Measurements from ENCODE around the gene SHH. TPM values are rescaled to one million over a fixed set of nuclear protein-coding genes. Genes with fewer than 3 reads are reported as not detected.

SHH gene
- polyA plus RNA-seq, 1 donor from 2014 or later: 1.5 TPM

DNA sequence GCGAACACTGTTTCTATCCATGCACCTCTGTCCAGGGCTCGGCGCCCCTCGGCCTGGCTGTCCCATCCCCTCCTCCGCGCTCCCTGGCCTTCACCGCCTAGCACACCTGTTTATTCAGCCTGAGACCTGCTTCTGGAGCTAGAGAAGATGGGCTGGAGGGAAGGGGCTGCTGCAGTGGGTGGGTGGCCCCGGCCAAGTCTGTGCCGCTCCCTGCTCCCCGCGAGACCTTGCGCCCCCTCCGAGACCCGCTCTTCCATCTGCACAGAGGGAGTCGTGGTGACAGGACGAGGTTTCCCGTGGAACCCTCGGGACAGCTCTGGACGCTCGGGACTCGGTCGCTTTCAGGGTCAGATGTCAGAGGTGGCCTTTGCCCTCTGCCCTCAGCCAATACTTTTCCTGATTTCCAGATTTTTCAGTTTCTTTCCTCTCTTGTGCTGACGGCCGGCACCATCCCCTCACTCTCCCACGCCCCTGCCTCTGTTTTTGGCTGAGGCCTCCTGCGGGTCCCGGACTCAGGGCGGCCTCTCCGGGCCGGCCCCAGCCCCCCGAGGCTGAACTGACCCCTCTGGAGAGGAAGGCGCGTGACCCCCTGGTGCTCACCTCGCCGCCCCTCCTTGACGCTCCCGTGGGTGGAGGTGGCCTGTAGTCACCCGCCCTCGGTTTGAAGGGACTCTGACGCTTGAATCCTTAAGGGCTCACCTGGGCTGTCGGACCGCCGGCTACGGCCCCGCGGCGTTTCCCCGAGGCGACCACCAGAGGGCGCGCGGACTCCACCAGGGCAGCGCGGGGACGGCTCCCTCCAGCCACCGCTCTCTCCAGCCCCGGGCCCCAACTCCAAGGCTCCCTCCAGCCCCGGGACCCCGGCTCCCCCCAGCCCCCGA is 15.6 kb downstream of the SHH start:
- TF ChIP-seq RAD21 (conservative IDR thresholded peaks at IDR 0.05): peak; percentile 83
- no peak for TF ChIP-seq POLR2AphosphoS5 (IDR thresholded peaks at IDR 0.05)
- TF ChIP-seq, protein P1, sequence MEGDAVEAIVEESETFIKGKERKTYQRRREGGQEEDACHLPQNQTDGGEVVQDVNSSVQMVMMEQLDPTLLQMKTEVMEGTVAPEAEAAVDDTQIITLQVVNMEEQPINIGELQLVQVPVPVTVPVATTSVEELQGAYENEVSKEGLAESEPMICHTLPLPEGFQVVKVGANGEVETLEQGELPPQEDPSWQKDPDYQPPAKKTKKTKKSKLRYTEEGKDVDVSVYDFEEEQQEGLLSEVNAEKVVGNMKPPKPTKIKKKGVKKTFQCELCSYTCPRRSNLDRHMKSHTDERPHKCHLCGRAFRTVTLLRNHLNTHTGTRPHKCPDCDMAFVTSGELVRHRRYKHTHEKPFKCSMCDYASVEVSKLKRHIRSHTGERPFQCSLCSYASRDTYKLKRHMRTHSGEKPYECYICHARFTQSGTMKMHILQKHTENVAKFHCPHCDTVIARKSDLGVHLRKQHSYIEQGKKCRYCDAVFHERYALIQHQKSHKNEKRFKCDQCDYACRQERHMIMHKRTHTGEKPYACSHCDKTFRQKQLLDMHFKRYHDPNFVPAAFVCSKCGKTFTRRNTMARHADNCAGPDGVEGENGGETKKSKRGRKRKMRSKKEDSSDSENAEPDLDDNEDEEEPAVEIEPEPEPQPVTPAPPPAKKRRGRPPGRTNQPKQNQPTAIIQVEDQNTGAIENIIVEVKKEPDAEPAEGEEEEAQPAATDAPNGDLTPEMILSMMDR (IDR thresholded peaks at IDR 0.05; ENCODE audit: poor library complexity, severe bottlenecking): peak; percentile 77
- no peak for TF ChIP-seq EP300 (conservative IDR thresholded peaks at IDR 0.05; ENCODE audit: poor library complexity, severe bottlenecking)
- peak; percentile 83 for TF ChIP-seq SMC3 (conservative IDR thresholded peaks at IDR 0.05; ENCODE audit: poor library complexity)
- H2AFZ ChIP-seq (ENCODE audit: low read depth, low read length): no peak overlapping the region

DNA sequence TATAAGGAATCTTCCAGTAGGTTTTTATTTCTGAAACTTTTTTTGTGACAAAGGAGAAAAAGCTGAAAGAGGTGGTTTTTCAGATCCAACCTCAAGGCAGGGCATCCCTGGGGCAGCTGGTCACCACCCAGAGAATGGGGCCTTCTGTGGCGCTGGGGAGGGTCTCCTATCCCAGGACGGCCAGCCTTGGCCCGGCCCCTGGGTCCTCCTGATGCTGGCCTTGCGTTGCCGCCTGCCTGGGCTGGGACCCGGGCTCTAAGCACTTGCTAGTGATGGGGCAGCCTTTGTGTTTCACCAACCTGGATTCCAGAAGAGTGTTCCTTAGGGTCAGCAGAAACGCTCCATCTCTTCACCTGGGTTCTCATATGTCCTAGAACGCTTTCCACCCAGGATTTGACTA is 16.3 kb downstream of the SHH start:
- Histone ChIP-seq H3K9me2 (ENCODE audit: insufficient read depth, low read length) (no peaks in the 10 kb centered on the region), H3K36me3 (ENCODE audit: insufficient read depth, low read length) (no peaks in the 10 kb centered on the region), H3K9ac (ENCODE audit: low read length) (no peak overlapping the region), H2AFZ (ENCODE audit: low read depth, low read length) (no peak overlapping the region), H3K4me3 (ENCODE audit: low read length) (no peak overlapping the region), H3K27me3 (ENCODE audit: insufficient read depth, low read depth, low read length) (peaks cover 36% of the 10 kb centered on the region), H3K9me3 (ENCODE audit: low read length) (no peaks in the 10 kb centered on the region), H3F3A (ENCODE audit: insufficient read depth, low read length, poor library complexity, severe bottlenecking) (no peaks in the 10 kb centered on the region), H3K4me2 (ENCODE audit: low read length) (no peak overlapping the region), H3K27ac (ENCODE audit: low read length) (no peak overlapping the region), H4K20me1 (ENCODE audit: insufficient read depth) (no peaks in the 10 kb centered on the region), H3K79me2 (replicated peaks; ENCODE audit: insufficient read depth, low read length) (no peaks in the 10 kb centered on the region)
- TF ChIP-seq TAF1 (IDR thresholded peaks at IDR 0.05; ENCODE audit: low read depth) (no peak), MXI1 (conservative IDR thresholded peaks at IDR 0.05; ENCODE audit: poor library complexity, severe bottlenecking) (no peak), RAD21 (conservative IDR thresholded peaks at IDR 0.05) (no peak), POLR2AphosphoS5 (IDR thresholded peaks at IDR 0.05) (no peak), EZH2 (IDR thresholded peaks at IDR 0.05; ENCODE audit: borderline replicate concordance, insufficient read depth, low read length, poor library complexity, severe bottlenecking) (no peak), SMC3 (conservative IDR thresholded peaks at IDR 0.05; ENCODE audit: poor library complexity) (no peak), EP300 (conservative IDR thresholded peaks at IDR 0.05; ENCODE audit: poor library complexity, severe bottlenecking) (no peak)
- TF ChIP-seq, protein P2, sequence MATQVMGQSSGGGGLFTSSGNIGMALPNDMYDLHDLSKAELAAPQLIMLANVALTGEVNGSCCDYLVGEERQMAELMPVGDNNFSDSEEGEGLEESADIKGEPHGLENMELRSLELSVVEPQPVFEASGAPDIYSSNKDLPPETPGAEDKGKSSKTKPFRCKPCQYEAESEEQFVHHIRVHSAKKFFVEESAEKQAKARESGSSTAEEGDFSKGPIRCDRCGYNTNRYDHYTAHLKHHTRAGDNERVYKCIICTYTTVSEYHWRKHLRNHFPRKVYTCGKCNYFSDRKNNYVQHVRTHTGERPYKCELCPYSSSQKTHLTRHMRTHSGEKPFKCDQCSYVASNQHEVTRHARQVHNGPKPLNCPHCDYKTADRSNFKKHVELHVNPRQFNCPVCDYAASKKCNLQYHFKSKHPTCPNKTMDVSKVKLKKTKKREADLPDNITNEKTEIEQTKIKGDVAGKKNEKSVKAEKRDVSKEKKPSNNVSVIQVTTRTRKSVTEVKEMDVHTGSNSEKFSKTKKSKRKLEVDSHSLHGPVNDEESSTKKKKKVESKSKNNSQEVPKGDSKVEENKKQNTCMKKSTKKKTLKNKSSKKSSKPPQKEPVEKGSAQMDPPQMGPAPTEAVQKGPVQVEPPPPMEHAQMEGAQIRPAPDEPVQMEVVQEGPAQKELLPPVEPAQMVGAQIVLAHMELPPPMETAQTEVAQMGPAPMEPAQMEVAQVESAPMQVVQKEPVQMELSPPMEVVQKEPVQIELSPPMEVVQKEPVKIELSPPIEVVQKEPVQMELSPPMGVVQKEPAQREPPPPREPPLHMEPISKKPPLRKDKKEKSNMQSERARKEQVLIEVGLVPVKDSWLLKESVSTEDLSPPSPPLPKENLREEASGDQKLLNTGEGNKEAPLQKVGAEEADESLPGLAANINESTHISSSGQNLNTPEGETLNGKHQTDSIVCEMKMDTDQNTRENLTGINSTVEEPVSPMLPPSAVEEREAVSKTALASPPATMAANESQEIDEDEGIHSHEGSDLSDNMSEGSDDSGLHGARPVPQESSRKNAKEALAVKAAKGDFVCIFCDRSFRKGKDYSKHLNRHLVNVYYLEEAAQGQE (IDR thresholded peaks at IDR 0.05; ENCODE audit: borderline replicate concordance): no peak
- TF ChIP-seq, protein P1 (IDR thresholded peaks at IDR 0.05; ENCODE audit: poor library complexity, severe bottlenecking): no peak

More for the DNA sequence above, 15.6 kb downstream of the SHH start:
- Histone ChIP-seq H3K4me3 (ENCODE audit: low read length) (no peak overlapping the region), H3K27ac (ENCODE audit: low read length) (no peak overlapping the region), H3K4me2 (ENCODE audit: low read length) (no peak overlapping the region), H3K27me3 (ENCODE audit: insufficient read depth, low read depth, low read length) (peaks cover 42% of the 10 kb centered on the region), H3K9me3 (ENCODE audit: low read length) (no peaks in the 10 kb centered on the region), H3K79me2 (replicated peaks; ENCODE audit: insufficient read depth, low read length) (no peaks in the 10 kb centered on the region), H3K9me2 (ENCODE audit: insufficient read depth, low read length) (no peaks in the 10 kb centered on the region), H3K36me3 (ENCODE audit: insufficient read depth, low read length) (no peaks in the 10 kb centered on the region), H3F3A (ENCODE audit: insufficient read depth, low read length, poor library complexity, severe bottlenecking) (no peaks in the 10 kb centered on the region), H4K20me1 (ENCODE audit: insufficient read depth) (no peaks in the 10 kb centered on the region), H3K9ac (ENCODE audit: low read length) (no peak overlapping the region)
